NCI-H345 (cell line): ENCODE data around the gene SEMA7A.

Source experiments
- DNase-seq: peaks from one replicate; lab custom pipeline; 2025; lab: John Stamatoyannopoulos, UW

Gene SEMA7A

DNA sequence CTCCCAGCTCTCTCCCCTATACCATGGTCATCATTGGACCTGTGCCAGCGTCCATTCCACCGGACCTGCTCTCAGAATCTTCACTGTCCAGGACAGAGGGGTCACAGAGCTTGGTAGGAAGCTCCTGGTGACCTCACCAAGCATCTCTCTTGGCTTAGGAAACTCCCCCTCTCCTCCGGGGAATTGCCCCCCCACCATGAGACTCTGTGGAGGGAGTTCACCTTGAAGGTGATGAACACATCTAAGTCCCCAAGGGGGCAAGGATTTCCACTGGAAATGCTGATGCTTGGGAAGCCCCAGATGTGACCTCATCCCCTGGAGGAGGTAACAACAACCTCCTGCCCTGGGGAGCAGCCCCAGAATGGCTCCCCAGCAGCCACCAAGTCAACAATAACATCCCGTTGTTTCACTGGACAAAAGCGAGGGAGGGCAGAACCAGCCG lies 3.2 kb downstream of the SEMA7A start:
- DNase-seq = no peak

DNA sequence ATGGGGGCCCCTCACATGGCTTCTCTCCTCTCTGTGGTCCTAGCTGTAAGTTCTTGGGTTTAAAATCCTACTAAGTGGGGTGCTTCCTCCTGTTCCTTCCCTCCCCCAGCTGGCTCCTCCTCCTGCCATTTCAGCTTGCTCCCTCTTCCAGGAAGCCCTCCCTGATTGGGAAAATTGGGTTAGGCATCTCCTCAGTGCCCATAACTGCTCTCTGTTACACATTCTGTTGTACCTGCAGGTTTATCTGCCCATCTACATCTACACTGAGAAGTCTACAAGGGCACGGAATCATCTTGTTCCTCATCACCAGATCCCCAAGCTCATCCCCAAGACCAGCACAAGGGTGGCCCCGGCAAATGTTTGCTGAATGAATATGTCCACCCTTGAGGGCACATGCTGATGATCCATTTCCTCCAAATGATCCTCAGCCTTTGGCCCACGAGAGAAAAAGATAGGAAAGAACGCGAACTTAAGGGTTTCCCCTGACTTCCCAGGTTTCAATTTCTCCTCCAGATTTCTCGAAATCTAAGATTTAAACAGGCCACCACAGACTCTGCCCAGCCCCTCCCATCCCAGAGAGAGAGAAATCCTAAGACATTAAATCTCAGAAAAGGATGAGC lies 3.9 kb downstream of the SEMA7A start:
- no peak for DNase-seq

DNA sequence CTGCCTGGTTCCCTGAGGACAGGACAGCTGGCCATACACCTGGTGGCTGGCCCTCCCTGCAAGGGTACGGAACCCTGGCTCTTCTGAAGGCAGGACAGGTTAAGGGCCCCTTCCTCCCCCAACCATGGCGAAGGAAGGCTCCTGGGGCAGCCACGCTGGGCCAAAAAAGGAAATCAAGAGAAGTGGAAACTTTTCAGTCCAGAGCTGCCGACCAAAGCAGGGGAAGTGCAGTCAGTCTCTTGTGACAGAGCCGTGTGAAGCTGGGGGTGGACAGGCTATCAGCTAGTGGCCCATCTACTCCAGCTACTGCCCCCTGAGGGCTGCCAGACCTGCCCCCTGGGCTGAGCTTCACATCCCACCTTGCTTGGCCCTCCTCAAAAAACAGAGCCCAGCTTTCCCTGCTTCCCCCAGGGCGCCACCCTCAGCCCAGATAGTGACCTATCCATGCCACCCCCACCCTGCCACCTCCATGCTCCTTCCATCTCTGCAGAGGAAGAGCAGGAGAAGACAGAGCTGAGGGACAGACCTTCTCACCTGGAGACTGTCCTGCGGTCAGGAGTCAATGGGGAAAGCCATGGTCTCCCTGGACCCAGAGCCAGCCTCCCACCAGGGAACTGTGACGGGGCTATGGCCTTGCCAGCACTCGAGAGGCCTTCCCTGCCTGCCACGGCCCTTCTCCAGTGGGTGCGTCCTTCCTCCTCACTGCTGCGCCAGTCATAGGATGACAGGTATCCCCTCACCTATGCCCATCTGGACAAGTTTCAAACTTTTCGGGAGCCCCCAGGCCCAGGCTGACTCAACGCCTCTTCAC lies 4.6 kb downstream of the SEMA7A start:
- no peak for DNase-seq

DNA sequence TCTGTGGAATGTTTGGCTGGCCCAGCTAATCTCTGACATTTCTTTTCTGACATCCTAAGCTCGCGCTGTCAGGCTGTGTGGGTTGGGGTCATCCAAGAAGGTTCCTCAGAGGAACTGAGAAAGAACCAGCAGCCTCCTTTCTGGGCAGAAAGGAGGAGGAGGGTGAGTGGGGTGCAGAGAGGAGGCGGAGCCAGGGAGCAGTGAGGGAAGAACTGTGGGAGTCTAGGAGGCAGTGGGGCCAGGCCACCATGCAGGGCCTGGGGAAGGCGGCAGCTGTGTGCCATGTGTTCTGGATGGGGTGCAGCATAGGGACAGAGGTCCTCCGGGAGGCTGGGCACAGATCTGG lies 5.3 kb downstream of the SEMA7A start:
- no peak for DNase-seq

DNA sequence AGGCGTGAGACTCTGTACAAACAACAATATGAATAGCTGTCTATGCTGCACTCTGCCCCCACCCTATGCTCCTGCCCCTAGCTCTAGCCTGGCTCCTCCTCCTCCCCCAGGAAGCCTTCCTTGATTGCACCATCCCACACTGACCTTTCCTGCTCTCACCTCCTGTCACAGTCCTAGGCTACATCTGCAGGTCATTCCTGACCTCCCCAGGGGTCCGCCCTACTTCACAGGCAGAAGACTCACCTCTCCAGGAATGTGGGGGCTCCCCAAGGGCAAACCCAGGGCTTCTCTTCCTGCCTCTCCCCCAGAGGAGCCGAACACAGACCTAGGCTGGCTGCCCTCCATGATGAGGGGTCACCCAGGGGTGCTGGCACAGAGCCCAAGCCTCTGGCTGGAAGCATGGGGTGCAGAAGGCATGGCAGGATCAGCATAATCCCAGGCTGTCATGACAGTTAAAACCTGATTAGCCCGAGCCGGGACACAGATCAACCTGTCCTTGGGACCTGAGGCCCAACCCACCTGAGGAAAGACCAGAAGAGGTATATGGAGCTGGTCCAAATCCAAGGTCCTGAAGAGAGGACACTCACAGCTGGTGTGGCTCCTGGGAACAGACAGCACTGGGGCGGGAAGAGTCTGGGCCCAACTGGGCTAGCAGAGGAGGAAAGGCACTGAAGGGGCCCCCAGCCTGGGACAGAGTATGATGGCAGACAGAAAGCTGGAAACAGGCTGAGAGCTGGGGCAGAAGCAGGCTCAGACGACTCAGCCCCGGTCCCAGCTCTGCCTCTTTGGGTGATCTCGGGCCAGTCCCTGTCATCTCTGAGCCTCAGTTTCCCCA lies 5.9 kb downstream of the SEMA7A start:
- no peak for DNase-seq

DNA sequence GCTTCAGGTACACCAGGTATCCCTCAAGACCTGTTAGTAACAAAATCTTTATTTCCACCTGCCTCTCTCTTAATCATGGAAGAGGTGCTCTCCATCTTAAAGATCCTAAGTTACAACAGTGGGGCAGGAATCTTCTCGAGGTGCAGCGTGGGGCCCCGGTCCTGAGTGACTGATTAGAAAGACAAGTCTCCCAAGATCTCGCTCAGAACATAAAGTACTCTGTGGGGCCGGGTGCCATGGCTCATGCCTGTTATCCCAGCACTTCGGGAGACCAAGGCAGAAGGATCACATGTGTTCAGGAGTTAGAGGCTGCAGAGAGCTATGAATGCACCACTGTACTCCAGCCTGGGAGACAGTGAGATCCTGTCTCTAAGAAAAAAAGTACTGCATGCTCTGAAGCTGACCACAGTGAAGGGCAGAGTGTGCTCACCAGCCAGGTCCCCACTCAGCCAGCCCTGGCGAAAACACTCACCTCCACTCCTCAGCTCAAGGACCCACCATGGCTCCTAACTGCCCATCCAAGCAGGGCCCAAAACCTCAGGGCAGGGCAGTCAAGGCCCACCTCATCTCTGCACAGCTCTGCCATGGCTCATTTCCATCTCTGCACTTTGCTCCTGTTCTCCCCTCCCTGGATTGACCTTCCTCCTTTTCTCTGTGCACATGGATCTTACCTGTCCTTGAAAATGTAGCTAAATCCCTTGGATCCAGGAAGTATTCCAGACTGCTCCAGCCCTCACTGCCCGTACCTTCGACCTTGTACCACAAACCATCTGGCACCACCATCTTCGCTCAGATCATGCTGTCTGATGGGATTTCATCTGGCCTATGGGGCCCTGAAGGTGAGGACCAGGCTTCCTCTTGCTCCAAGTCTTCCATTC lies 7.1 kb downstream of the SEMA7A start:
- DNase-seq = no peak

DNA sequence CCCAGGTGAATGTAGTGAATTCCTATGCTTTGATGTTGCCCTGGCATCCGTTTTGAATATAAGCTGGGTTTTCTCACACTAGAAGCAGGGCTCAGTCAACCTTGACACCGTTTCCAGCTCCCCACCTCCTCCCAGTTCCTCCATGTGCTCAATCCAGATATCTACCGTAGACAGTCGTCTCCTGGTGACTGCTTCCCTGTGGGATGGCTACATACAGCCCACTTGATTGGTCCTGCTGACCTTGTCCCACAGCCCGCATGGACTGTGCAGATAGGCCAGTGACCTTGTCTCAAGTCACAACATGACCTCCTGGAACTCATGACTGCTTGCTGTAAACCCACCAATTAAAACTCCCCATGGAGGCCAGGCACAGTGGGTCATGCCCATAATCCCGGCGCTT lies 8.1 kb downstream of the SEMA7A start:
- no peak for DNase-seq

DNA sequence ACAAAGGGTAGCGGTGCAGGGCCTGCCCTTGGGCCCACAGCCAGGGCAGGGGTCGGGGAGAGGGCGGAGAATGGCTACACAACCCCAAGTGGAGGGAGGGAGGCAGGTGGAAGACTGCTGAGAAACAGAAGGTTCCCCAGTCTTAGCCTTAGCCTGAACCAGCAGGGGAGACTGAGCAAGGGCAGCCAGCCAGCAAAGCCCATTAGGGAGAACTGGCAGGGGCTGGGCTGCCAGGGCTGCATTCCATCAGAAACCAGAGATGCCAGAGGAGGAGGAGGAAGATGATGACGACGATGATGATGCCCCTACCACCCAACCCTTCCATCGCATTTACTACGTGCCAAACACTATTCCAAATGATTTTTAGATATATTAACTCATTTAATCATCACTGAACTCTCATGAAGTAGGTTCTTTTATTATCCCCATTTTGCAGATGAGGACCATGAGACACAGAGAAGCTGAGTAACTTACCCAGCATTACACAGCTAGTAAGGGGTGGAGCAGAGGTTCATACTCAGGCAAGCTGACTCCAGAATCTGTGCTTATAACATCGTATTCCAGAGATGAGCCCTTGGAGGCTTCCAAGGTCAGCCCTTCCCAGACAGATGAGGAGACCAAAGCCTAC lies 8.7 kb downstream of the SEMA7A start:
- no peak for DNase-seq

DNA sequence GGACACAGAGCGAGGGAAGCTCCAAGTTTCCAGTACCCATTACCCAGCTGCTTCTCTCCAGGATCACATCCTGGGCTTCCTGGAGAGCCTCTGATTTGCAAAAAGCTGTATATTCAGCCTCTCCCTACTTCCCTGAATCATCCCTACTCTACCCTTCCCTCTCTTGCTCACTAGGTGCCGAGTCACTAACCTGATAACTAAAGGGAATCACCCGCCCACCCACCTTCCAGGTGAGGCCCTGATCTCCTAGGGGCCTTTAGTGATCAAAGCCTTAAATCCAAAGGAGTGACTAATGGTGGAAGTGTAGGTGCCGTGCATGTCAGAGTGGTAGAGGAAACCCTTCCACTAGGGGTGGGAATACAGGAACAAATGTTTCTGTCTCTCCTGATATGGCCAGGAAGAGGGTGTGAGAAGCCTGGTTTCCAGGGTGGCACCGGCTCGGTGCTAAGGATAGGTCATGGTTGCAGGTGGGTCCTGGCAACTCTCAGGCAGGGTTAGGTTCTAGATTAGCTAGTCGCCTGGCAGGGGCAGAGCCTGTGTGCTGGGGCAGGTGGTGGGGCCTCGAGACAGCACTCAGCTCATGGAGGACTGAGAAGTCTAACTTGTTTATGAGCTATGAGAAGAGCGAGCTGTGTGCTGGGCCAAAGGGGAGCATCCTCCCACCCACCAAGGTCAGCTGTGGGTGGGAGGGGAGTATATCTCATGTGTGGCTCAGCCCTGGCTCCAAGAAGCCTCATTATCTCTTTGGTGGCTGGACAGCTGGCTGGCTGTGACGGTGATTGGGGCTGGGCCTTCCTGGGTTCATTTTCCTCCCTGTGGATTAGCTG lies 10.1 kb downstream of the SEMA7A start:
- DNase-seq = no peak

DNA sequence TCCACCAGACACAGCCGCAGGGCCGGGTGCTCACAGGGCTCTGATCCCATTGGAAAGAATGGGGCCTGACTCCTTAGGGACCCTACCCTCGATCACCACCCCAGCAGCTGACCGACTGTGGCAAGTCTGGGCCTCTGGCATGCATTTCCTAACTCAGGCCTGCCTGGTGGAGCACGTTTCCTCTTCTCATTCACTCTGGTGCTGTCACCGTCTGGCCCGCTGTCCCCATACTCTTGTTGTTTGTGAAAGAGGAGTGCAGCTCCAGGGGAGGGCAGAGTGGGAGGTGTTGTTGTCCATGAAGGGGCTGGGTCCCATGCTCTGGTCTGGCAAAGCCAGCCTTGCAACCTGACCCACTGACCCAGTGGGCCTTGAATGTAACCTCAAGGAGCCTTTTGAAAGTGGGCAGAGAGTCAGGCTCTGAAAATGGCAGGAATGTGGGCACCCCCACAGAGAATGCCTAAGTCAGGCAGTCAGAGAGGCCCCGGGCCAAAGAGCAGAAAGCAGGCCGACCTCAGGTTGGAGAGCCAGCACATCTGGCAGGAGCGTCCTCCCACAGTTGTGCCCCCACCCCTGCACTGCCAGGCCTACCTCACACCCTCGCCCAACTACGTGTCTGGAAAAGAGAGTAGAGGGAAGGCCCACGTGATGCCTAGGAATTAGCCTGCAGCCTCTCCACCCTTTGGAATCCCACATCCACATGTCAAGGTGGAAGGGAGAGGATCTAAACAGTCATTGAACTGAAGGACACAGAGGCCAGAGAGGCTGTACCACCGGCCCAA lies 10.9 kb downstream of the SEMA7A start:
- DNase-seq = no peak

DNA sequence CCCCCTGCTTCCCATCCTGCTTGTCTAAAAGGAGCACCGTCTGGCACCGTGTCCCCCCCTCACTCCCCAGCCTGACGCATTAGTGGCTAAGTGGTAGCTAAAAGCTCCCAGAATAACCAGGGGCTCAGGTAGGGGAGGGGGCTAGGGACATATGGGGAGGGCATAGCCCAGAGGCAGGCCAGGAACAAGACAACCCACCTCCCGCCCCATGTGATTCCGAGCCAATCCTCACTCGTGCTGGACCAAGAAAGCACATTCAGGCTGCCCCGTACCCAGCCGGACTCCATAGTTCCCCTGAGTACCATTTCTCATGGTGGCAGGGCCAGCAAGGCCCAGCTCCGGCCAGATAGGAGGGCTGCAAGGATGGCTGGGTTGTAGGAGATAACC lies 11.5 kb downstream of the SEMA7A start:
- no peak for DNase-seq

DNA sequence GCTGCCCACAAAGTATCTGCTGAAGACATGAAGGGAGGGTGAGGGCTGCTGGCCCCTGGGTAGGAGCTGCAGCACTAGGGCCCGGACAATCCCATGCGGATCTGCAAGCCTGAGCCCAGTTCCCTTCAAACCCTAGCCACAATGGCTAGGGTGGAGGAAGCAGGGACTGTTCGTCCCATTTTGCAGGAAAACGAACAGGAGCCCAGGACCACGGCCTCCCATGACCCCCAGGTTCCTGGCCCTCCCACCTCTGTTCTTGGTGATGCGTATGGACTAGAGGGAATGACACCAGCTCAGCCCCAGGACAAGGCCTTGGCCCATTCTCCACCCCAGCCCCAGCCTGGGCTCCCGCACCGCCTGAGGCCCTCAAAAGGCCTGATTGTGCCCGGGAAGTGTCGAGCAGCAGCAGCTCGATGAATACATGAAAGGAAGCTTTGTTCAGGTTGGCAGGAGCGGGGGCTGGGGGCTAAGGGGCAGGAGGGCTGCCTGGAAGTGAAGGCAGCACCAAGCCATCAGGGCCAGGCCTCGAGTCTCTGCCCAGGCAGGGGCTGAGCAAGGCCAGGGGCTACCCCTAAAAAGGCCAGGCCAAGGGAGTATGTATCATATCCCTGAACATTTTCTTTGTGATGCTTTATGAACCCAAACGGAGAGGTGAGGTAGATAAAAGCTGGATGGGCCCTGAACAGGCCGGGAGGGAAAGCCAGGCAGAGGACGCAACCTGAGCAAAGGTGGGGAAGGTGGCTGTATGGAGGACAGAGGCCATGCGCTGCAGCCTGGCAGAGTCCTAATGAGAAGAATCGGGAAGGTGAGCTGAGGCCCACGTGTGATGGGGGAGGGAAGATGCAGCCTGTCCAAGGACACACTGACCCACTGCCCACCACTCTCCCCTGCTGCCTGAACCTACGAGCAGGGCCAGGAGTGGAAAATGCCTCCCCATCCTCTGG lies 12.2 kb downstream of the SEMA7A start:
- DNase-seq = no peak

DNA sequence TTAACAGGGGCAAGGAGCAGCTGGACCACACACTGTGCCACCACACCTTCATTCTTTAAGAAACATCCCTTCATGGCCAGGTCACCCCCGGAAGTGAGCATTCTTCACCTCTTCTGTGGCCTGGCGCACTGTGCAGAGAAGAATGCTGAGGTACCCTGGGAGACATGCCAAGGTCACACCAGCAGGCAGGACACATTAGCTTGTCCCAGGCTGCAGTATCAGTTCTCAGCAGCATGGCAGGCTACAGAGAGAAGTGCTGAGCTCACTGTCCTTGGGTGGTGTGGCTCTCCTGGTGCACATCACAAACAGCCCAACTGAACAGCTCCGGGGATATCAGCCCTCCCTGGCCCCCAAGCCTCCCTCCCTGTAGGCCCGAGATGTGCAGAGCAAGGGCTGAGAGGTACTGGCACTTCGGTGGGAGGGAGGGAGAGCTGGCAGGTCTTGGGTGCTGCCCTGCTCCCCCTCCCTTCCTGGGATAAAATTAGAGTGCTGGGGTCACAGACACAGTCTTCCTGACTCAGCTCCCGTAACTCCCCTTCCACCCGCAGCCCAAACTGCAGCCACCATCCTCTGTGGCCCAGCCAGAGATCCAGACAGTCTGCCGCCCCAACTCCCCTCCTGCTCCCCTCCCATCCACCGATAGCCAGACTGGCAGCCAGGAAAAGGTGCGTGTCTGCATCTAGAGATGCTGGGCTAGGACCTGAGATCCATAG lies 13.4 kb downstream of the SEMA7A start:
- DNase-seq = no peak

DNA sequence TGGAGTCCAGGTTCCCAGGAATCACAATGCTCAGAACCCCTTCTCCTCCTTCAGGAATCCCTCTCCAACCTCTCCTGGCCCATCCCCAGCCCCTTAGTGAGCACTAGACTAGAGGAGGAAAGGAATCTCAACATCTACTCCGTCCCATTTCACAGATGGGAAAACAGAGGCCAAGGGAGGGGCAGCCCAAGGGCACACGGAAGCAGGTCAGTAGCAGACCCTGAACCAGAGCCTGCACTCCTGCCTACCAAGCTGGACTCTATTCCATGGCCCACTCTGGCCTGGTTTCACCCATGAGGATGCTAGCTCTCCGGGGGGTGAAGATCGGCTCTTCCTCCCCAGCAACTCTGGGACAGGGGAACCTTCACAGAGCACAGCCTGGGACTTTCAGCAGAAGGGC lies 14.3 kb downstream of the SEMA7A start:
- no peak for DNase-seq

DNA sequence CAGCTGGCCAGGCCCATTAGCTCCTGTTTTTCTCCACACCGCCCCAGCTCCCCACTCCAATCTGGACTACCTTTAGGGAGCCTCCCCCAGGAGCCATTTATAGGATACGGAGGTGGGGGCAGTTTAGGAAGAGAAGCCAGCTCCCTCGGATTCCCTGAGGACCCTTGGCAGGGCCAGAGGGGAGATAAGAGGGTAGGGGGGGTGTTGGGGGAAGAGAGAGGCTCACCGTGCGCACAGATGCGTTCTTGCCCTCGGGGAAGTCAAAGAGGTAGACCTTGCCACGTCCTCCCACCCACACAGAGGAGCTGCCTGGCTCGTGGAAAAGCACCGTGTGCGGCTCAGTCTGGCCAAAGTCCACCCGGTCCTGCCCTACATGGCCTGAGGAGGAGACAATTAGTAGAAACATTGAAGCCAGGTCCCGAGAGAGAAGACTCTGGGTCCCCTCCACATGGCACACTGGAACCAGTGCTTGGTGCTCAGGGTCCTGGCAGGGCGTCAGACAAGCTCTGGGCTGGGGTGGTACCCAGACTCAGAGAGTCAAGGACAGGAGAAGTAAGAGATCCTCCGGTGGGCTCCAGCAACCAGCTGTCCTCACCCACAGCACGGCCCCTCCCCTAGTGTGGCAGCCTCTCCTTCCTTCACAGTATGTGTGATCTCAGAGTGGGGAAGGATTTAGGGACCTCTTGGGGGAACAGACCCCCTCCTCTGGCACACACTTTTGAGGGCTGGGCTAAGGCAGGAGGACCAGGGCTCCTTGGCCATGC lies 15.0 kb downstream of the SEMA7A start:
- DNase-seq = no peak

DNA sequence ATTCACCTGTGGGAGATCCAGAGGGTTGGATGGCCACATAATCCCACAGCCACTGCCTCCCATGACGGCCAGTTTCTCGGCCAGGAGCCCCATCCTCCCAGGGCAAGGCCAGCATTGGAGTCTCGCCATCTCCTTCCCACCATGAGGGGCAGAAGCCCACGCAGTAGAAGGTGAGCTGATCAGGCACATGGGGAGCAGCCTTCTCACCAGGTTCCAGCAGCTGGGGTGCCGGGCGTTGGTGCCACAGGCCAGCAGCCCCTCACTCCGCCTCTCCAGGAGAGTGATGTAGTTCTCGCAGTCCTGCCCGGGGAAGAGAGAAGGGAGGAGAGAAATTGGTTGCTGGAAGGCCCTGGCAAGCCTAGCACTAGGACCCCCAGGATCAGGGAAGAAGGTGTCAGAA lies 16.1 kb downstream of the SEMA7A start:
- no peak for DNase-seq

DNA sequence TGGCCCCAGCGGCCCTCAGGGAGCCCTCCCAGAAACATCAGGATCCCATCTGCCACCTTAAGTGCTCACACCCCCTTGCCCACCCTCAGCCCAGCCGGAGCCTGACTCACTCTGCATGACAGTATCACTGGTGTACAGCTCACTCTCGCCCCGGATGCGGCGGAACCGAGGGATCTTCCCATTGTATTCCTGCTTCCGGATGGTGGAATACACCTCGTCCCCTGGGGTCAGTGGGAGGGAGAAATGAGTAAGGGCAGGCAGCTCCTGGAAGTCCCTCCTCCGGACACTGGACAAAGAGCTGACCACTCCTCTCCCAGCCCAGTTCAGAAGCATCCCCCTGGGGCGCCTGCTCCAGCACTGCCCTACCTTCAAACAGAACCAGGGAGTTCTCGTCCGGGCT lies 16.5 kb downstream of the SEMA7A start:
- no peak for DNase-seq
